GM23338 (cell line): ENCODE data around the gene OLFML2B.

Experiments
- CTCF ChIP-seq, 2 experiments: fragments of 200-600 bp in 1 of 2; sonication (generic) in 1 of 2; conservative IDR thresholded peaks; 2 replicates each; pipeline versions ENCODE4 v1.5.1 to v1.6.1; 2016 to 2017; ENCODE audit warnings: antibody characterized with exemption in 2 of 2, low read depth in 2 of 2, mild to moderate bottlenecking in 2 of 2, moderate library complexity in 1 of 2
- EZH2 ChIP-seq: fragments of 200-600 bp; sonication (generic); IDR thresholded peaks from one replicate; pipeline ENCODE4 v1.8.0; 2017; ENCODE audit warnings: antibody characterized with exemption, mild to moderate bottlenecking, low read depth; ENCODE audit not compliant: unreplicated experiment
- EZH2phosphoT487 ChIP-seq: fragments of 200-600 bp; sonication (generic); IDR thresholded peaks from one replicate; pipeline ENCODE4 v1.8.1; 2018; ENCODE audit warnings: antibody characterized with exemption; ENCODE audit not compliant: unreplicated experiment
- NANOG ChIP-seq: IDR thresholded peaks from 2 replicates; pipeline ENCODE4 v1.6.1; 2016; ENCODE audit warnings: antibody characterized with exemption, borderline replicate concordance

DNA sequence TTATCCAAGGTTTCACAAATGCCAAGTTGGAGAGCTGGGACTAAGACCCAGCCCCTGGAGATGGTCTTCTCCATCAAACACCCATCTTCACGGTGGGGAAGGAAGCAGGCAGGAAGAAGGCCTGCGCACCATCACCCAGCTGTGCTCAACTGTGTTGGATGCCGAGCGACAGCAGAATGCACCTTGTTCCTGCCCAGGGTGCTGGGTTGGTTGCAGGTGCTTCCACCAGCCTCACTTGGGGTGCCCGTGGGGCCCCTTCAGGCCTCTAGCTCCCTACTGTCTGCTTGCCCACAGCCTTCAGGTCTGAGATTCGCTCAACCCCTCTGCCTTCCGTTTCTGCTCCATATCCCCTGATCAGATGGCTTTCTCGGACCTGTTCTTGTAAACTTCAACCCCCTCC lies 42.5 kb downstream of the OLFML2B start:
- TF ChIP-seq EZH2 (no peak), CTCF (conservative IDR thresholded peaks at IDR 0.05; ENCODE audit: low read depth in 2 of 2) (no peak), EZH2phosphoT487 (no peak), NANOG (no peak)
